Karpas-422 (cell line): ENCODE measurements around the gene MRPL42. TPM values are rescaled to one million over a fixed set of nuclear protein-coding genes. Genes with fewer than 3 reads are reported as not detected.

ENCODE experiments used
- DNase-seq: peaks from one replicate; pipeline ENCODE4 v3.0.0-alpha.2; 2015
- H2AFZ ChIP-seq: fragments of 200-600 bp; sonication (generic); 2 replicates; pipeline ENCODE4 v1.6.1; 2014; ENCODE audit warnings: antibody characterized with exemption, low read length, mixed read lengths
- H3K27ac ChIP-seq: fragments of 200-600 bp; sonication (generic); 2 replicates; pipeline ENCODE4 v1.5.1; 2014; ENCODE audit warnings: mild to moderate bottlenecking, low read length, moderate library complexity
- H3K27me3 ChIP-seq: fragments of 200-600 bp; sonication (generic); 2 replicates; pipeline ENCODE4 v1.6.1; 2014; ENCODE audit warnings: low read length, mixed read lengths
- H3K36me3 ChIP-seq: fragments of 200-600 bp; sonication (generic); 2 replicates; pipeline ENCODE4 v1.6.1; 2014; ENCODE audit warnings: low read length, mixed read lengths; ENCODE audit not compliant: insufficient read depth
- H3K4me1 ChIP-seq: fragments of 200-600 bp; sonication (generic); 2 replicates; pipeline ENCODE4 v1.6.1; 2014; ENCODE audit warnings: mild to moderate bottlenecking, low read length, mixed read lengths
- H3K4me2 ChIP-seq: fragments of 200-600 bp; sonication (generic); 2 replicates; pipeline ENCODE4 v1.6.1; 2014; ENCODE audit warnings: low read length, low read depth, mild to moderate bottlenecking; ENCODE audit not compliant: poor library complexity, severe bottlenecking
- H3K4me3 ChIP-seq: fragments of 200-600 bp; sonication (generic); 2 replicates; pipeline ENCODE4 v1.5.1; 2014; ENCODE audit warnings: mild to moderate bottlenecking, antibody characterized with exemption, low read length, mixed read lengths
- H3K79me2 ChIP-seq: fragments of 200-600 bp; sonication (generic); 2 replicates; pipeline ENCODE4 v1.6.1; 2014; ENCODE audit warnings: mild to moderate bottlenecking, low read length, mixed read lengths
- H3K9ac ChIP-seq: fragments of 200-600 bp; sonication (generic); 2 replicates; pipeline ENCODE4 v1.6.0; 2014; ENCODE audit warnings: low read length
- H3K9me2 ChIP-seq: fragments of 200-600 bp; sonication (generic), shearing (Covaris generic); replicated peaks from 2 replicates; pipeline ENCODE4 v1.6.0; 2014; ENCODE audit warnings: mild to moderate bottlenecking, low read length, moderate library complexity; ENCODE audit not compliant: insufficient read depth
- H3K9me3 ChIP-seq: fragments of 300-700, 200-600 bp; sonication (generic); 2 replicates; pipeline ENCODE4 v1.6.1; 2014; ENCODE audit warnings: low read length, mixed read lengths
- H4K20me1 ChIP-seq: fragments of 200-600 bp; sonication (generic); 2 replicates; pipeline ENCODE4 v1.6.1; 2014; ENCODE audit warnings: mild to moderate bottlenecking, antibody characterized with exemption, low read length, low read depth; ENCODE audit not compliant: insufficient read depth
- total RNA-seq: library from RNA; depleted of rRNA; stranded (reverse); fragments of >200 nt; shearing (Covaris generic); gene quantifications from 2 replicates; pipeline ENCODE4 v1.2.3, GENCODE V29; 2014; ENCODE audit warnings: low replicate concordance

MRPL42 gene
- total RNA-seq, 1 experiment from 2014 or later: 131 TPM

GRCh38 chr12:93453633-93454032, 13.7 kb upstream of the MRPL42 start:
- Histone ChIP-seq H2AFZ (no peak overlapping the region), H3K4me2 (no peak overlapping the region)

DNA sequence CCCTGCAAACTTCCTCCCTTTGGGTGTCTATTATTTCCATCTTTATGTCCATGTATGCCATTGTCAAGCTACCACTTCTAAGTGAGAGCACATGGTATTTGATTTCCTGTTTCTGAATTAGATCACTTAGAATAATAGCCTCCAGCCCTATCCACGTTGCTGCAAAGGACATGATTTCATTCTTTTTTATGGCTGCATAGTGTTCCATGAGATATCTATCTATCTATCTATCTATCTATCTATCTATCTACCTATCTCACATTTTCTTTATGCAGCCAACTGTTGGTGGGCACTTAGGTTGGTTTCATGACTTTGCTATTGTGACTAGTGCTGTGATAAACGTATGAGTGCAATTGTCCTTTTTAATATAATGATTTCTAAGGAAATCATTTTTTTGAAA, 11.2 kb upstream of the MRPL42 start:
- DNase-seq: no peak
- no peaks in the 10 kb centered on the region for H3K36me3 ChIP-seq

More at GRCh38 chr12:93453633-93454032, 13.7 kb upstream of the MRPL42 start:
- Histone ChIP-seq H3K4me1 (peaks cover 8% of the 10 kb centered on the region), H3K36me3 (no peaks in the 10 kb centered on the region), H3K27me3 (no peaks in the 10 kb centered on the region), H3K9me2 (no peaks in the 10 kb centered on the region), H3K79me2 (no peaks in the 10 kb centered on the region), H3K27ac (no peak overlapping the region), H3K9me3 (no peaks in the 10 kb centered on the region), H3K9ac (no peak overlapping the region), H4K20me1 (no peaks in the 10 kb centered on the region), H3K4me3 (no peak overlapping the region)
- no peak for DNase-seq

GRCh38 chr12:93459097-93459496, 8.2 kb upstream of the MRPL42 start:
- Histone ChIP-seq H3K27me3 (no peaks in the 10 kb centered on the region), H3K9ac (no peak overlapping the region), H3K4me1 (peaks cover 10% of the 10 kb centered on the region), H3K9me2 (no peaks in the 10 kb centered on the region), H3K4me3 (no peak overlapping the region), H4K20me1 (no peaks in the 10 kb centered on the region), H2AFZ (no peak overlapping the region), H3K27ac (no peak overlapping the region), H3K79me2 (no peaks in the 10 kb centered on the region), H3K36me3 (no peaks in the 10 kb centered on the region), H3K4me2 (no peak overlapping the region), H3K9me3 (no peaks in the 10 kb centered on the region)
- DNase-seq: no peak

More for the DNA sequence above, 11.2 kb upstream of the MRPL42 start:
- H3K27me3 ChIP-seq: no peaks in the 10 kb centered on the region
- no peaks in the 10 kb centered on the region for H3K9me3 ChIP-seq
- no peak overlapping the region for H3K27ac ChIP-seq
- peaks cover 10% of the 10 kb centered on the region for H3K4me1 ChIP-seq
- H3K79me2 ChIP-seq: no peaks in the 10 kb centered on the region
- no peak overlapping the region for H2AFZ ChIP-seq
- H3K4me3 ChIP-seq: no peak overlapping the region
- H3K9ac ChIP-seq: no peak overlapping the region
- H3K9me2 ChIP-seq: no peaks in the 10 kb centered on the region
- H4K20me1 ChIP-seq: no peaks in the 10 kb centered on the region
- no peak overlapping the region for H3K4me2 ChIP-seq

- no peaks in the 10 kb centered on the region for H3K79me2 ChIP-seq
- peaks cover 10% of the 10 kb centered on the region for H3K4me1 ChIP-seq
- no peaks in the 10 kb centered on the region for H4K20me1 ChIP-seq
- H3K27ac ChIP-seq: no peak overlapping the region
- H3K36me3 ChIP-seq: no peaks in the 10 kb centered on the region
- no peaks in the 10 kb centered on the region for H3K27me3 ChIP-seq
- H3K9ac ChIP-seq: no peak overlapping the region
- H3K9me2 ChIP-seq: no peaks in the 10 kb centered on the region
- no peaks in the 10 kb centered on the region for H3K9me3 ChIP-seq
- no peak overlapping the region for H3K4me3 ChIP-seq
- H3K4me2 ChIP-seq: peak overlapping the region; percentile 30
- no peak for DNase-seq
- H2AFZ ChIP-seq: peak overlapping the region; percentile 28; the same call in 1 of the 2 replicates
Measured at GRCh38 chr12:93460003-93460402, 7.3 kb upstream of the MRPL42 start.

GRCh38 chr12:93460902-93461301, 6.4 kb upstream of the MRPL42 start:
- Histone ChIP-seq H2AFZ (no peak overlapping the region), H3K4me1 (peaks cover 10% of the 10 kb centered on the region), H3K9me2 (no peaks in the 10 kb centered on the region), H3K36me3 (no peaks in the 10 kb centered on the region), H3K9me3 (no peaks in the 10 kb centered on the region), H3K4me3 (no peak overlapping the region), H3K27me3 (no peaks in the 10 kb centered on the region), H3K79me2 (no peaks in the 10 kb centered on the region), H3K4me2 (no peak overlapping the region), H3K27ac (no peak overlapping the region), H3K9ac (no peak overlapping the region), H4K20me1 (no peaks in the 10 kb centered on the region)
- DNase-seq: no peak

- no peak overlapping the region for H3K27ac ChIP-seq
- no peaks in the 10 kb centered on the region for H3K9me3 ChIP-seq
- H3K27me3 ChIP-seq: no peaks in the 10 kb centered on the region
- no peak for DNase-seq
- H3K4me3 ChIP-seq: no peak overlapping the region
- no peak overlapping the region for H3K4me2 ChIP-seq
- H3K79me2 ChIP-seq: no peaks in the 10 kb centered on the region
- H3K36me3 ChIP-seq: no peaks in the 10 kb centered on the region
- no peaks in the 10 kb centered on the region for H4K20me1 ChIP-seq
- H3K9ac ChIP-seq: no peak overlapping the region
- no peak overlapping the region for H2AFZ ChIP-seq
- no peaks in the 10 kb centered on the region for H3K9me2 ChIP-seq
- peaks cover 10% of the 10 kb centered on the region for H3K4me1 ChIP-seq
Measured at GRCh38 chr12:93461503-93461902, 5.8 kb upstream of the MRPL42 start.

- H4K20me1 ChIP-seq: no peaks in the 10 kb centered on the region
- no peaks in the 10 kb centered on the region for H3K9me2 ChIP-seq
- no peak overlapping the region for H2AFZ ChIP-seq
- H3K4me3 ChIP-seq: no peak overlapping the region
- peaks cover 10% of the 10 kb centered on the region for H3K36me3 ChIP-seq
- no peak for DNase-seq
- H3K4me2 ChIP-seq: no peak overlapping the region
- peaks cover 16% of the 10 kb centered on the region for H3K4me1 ChIP-seq
- no peak overlapping the region for H3K27ac ChIP-seq
- no peak overlapping the region for H3K9ac ChIP-seq
- peaks cover 34% of the 10 kb centered on the region for H3K79me2 ChIP-seq
- no peaks in the 10 kb centered on the region for H3K27me3 ChIP-seq
- H3K9me3 ChIP-seq: no peaks in the 10 kb centered on the region
Measured at GRCh38 chr12:93465841-93466240, 1.5 kb upstream of the MRPL42 start.

GRCh38 chr12:93466625-93467350, 526 bp upstream of the MRPL42 start:
- peaks cover 16% of the 10 kb centered on the region for H3K4me1 ChIP-seq
- DNase-seq: no peak
- no peak overlapping the region for H3K4me3 ChIP-seq
- no peak overlapping the region for H3K27ac ChIP-seq
- H3K36me3 ChIP-seq: peaks cover 12% of the 10 kb centered on the region
- no peak overlapping the region for H3K9ac ChIP-seq
- no peaks in the 10 kb centered on the region for H3K9me3 ChIP-seq
- no peaks in the 10 kb centered on the region for H3K9me2 ChIP-seq
- H2AFZ ChIP-seq: peak overlapping the region; percentile 87
- no peak overlapping the region for H3K4me2 ChIP-seq
- H3K27me3 ChIP-seq: no peaks in the 10 kb centered on the region
- H4K20me1 ChIP-seq: no peaks in the 10 kb centered on the region
- peaks cover 43% of the 10 kb centered on the region for H3K79me2 ChIP-seq
